ENCODE results near the gene ADAM23. TPM values are rescaled to one million over a fixed set of nuclear protein-coding genes. Genes with fewer than 3 reads are reported as not detected.
A peak's percentile ranks its signal among the peaks of the same experiment; 100 is the strongest.

ADAM23 gene
- polyA plus RNA-seq, 1 donor (not counting 4 experiments of a cell fraction or from before 2014, with no cell fraction given), result 1.3 TPM

DNA sequence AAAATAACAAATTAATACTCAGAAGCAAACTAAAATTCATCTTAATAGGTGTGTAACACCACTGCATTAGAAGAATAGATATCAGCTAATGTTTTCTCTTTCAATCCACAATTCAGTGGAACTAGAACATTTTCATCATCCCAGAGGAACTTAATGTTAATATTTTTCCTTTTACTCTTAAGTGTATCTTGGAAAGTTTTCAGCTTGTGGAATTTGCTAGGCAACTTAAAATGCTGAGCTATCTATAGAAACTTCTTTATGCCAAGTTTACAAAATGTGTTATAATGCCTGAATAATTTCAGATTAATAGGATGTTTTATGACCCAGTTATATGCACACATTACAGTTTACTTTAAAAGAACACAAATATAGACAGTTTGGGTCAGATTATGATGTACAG, 112.4 kb downstream of the ADAM23 start:
- FAIRE-seq (no peak), DNase-seq (ENCODE audit: low read depth, low spot score) (no peak)
- Histone ChIP-seq H3K4me2 (ENCODE audit: control insufficient read depth, extremely low read depth, insufficient read depth, low read depth, low read length) (no peak overlapping the region), H3K4me1 (ENCODE audit: control insufficient read depth, extremely low read depth, insufficient read depth, low read length) (peaks cover 13% of the 10 kb centered on the region), H3K79me2 (ENCODE audit: control insufficient read depth, insufficient read depth, low read length) (no peaks in the 10 kb centered on the region), H3K36me3 (ENCODE audit: control insufficient read depth in 2 of 2, extremely low read depth in 1 of 2, insufficient read depth in 2 of 2, low read length in 2 of 2) (no peaks in the 10 kb centered on the region), H3K9me3 (ENCODE audit: control insufficient read depth, low read depth, low read length) (no peaks in the 10 kb centered on the region), H3K9me1 (ENCODE audit: control insufficient read depth, extremely low read depth, insufficient read depth, low read length) (no peaks in the 10 kb centered on the region), H2AFZ (ENCODE audit: control insufficient read depth, low read length) (no peak overlapping the region), H3K9ac (ENCODE audit: control insufficient read depth, extremely low read depth, insufficient read depth, low read length) (no peak overlapping the region), H3K27me3 (ENCODE audit: control insufficient read depth, extremely low read depth, insufficient read depth, low read length) (no peaks in the 10 kb centered on the region), H4K20me1 (ENCODE audit: control insufficient read depth, extremely low read depth, insufficient read depth, low read length) (no peaks in the 10 kb centered on the region), H3K27ac (ENCODE audit: control insufficient read depth, insufficient read depth, low read length) (no peak overlapping the region), H3K4me3 (ENCODE audit: control insufficient read depth in 2 of 3, extremely low read depth in 1 of 3, insufficient read depth in 2 of 3, low read depth in 1 of 3, low read length in 3 of 3) (no peak overlapping the region)
- TF ChIP-seq, protein P1, sequence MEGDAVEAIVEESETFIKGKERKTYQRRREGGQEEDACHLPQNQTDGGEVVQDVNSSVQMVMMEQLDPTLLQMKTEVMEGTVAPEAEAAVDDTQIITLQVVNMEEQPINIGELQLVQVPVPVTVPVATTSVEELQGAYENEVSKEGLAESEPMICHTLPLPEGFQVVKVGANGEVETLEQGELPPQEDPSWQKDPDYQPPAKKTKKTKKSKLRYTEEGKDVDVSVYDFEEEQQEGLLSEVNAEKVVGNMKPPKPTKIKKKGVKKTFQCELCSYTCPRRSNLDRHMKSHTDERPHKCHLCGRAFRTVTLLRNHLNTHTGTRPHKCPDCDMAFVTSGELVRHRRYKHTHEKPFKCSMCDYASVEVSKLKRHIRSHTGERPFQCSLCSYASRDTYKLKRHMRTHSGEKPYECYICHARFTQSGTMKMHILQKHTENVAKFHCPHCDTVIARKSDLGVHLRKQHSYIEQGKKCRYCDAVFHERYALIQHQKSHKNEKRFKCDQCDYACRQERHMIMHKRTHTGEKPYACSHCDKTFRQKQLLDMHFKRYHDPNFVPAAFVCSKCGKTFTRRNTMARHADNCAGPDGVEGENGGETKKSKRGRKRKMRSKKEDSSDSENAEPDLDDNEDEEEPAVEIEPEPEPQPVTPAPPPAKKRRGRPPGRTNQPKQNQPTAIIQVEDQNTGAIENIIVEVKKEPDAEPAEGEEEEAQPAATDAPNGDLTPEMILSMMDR (optimal IDR thresholded peaks at IDR 0.05 in 1 of 3, IDR thresholded peaks at IDR 0.05 in 1 of 3, conservative IDR thresholded peaks at IDR 0.05 in 1 of 3; ENCODE audit: extremely low read depth in 1 of 3, insufficient read depth in 2 of 3, low read length in 3 of 3), result no peak
- TF ChIP-seq EZH2 (IDR thresholded peaks at IDR 0.05; ENCODE audit: low read length), result no peak
- dilution Hi-C loops (cut with MboI; ENCODE audit: extremely low pct_ligation_motif_present, low sequenced_read_pairs), result no loop called here

DNA sequence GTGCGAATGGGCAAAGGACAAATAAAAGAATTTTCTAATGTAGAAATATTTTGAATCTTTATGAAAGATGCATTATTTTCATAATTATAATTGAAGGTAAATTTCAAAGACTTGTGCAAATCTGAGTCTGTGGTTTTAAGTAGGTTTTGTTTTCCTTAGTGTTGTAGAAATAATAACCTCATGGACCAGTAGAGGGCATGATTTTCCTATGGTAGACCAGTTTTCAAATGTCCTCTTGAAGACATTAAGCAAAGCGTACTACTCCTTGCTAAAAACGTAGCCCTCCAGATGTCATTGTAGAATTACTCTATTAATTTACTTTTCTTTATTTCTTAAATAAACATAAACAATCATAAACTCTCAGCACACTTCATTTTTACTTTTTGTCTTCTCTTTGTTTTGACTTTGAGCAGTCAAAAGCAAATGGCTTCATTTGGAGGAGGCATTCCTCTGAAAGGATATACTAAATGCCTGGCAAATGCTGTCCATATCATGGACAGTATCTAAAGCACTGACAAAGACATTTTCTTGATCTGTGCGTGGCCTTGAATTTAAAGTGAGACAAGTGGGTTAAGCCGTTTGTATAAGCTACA, 113.1 kb downstream of the ADAM23 start:
- Histone ChIP-seq H4K20me1 (ENCODE audit: control insufficient read depth, extremely low read depth, insufficient read depth, low read length) (no peaks in the 10 kb centered on the region), H3K4me2 (ENCODE audit: control insufficient read depth, extremely low read depth, insufficient read depth, low read depth, low read length) (no peak overlapping the region), H2AFZ (ENCODE audit: control insufficient read depth, low read length) (no peak overlapping the region), H3K4me1 (ENCODE audit: control insufficient read depth, extremely low read depth, insufficient read depth, low read length) (peaks cover 13% of the 10 kb centered on the region), H3K27me3 (ENCODE audit: control insufficient read depth, extremely low read depth, insufficient read depth, low read length) (no peaks in the 10 kb centered on the region), H3K9ac (ENCODE audit: control insufficient read depth, extremely low read depth, insufficient read depth, low read length) (no peak overlapping the region), H3K9me1 (ENCODE audit: control insufficient read depth, extremely low read depth, insufficient read depth, low read length) (no peaks in the 10 kb centered on the region), H3K4me3 (ENCODE audit: control insufficient read depth in 2 of 3, extremely low read depth in 1 of 3, insufficient read depth in 2 of 3, low read depth in 1 of 3, low read length in 3 of 3) (no peak overlapping the region), H3K27ac (ENCODE audit: control insufficient read depth, insufficient read depth, low read length) (no peak overlapping the region), H3K79me2 (ENCODE audit: control insufficient read depth, insufficient read depth, low read length) (no peaks in the 10 kb centered on the region), H3K36me3 (ENCODE audit: control insufficient read depth in 2 of 2, extremely low read depth in 1 of 2, insufficient read depth in 2 of 2, low read length in 2 of 2) (no peaks in the 10 kb centered on the region), H3K9me3 (ENCODE audit: control insufficient read depth, low read depth, low read length) (no peaks in the 10 kb centered on the region)
- peak; percentile 25 for DNase-seq (ENCODE audit: low read depth, low spot score)
- TF ChIP-seq, protein P1 (optimal IDR thresholded peaks at IDR 0.05 in 1 of 3, IDR thresholded peaks at IDR 0.05 in 1 of 3, conservative IDR thresholded peaks at IDR 0.05 in 1 of 3; ENCODE audit: extremely low read depth in 1 of 3, insufficient read depth in 2 of 3, low read length in 3 of 3), result peak in 2 of 3 experiments; percentile 26 to 45
- TF ChIP-seq EZH2 (IDR thresholded peaks at IDR 0.05; ENCODE audit: low read length), result no peak
- dilution Hi-C loops (cut with MboI; ENCODE audit: extremely low pct_ligation_motif_present, low sequenced_read_pairs), result no loop called here
- FAIRE-seq, result peak; percentile 58

Data from keratinocyte (primary cell).